Colonic mucosa (tissue), 4 donors: ENCODE measurements around the gene FAM193A. TPM values are rescaled to one million over a fixed set of nuclear protein-coding genes. Genes with fewer than 3 reads are reported as not detected.
"Not testable (repeated sequence)": the region's sequence is repeated elsewhere in the genome, so short reads cannot be mapped to it uniquely, and the experiment has no call there.

Experiments
- DNase-seq: peaks from one replicate; pipeline ENCODE4 v3.0.0-alpha.2; 2020
- H3K27ac ChIP-seq: fragments of 200-600 bp; one replicate; pipeline ENCODE4 v1.8.0; 2021
- H3K27me3 ChIP-seq: fragments of 200-600 bp; one replicate; pipeline ENCODE4 v1.8.0; 2021
- H3K36me3 ChIP-seq: fragments of 200-600 bp; one replicate; pipeline ENCODE4 v1.8.0; 2021
- H3K4me1 ChIP-seq: fragments of 200-600 bp; one replicate; pipeline ENCODE4 v1.8.0; 2021; ENCODE audit warnings: mild to moderate bottlenecking
- H3K4me3 ChIP-seq: fragments of 200-600 bp; one replicate; pipeline ENCODE4 v1.8.0; 2021
- H3K9ac ChIP-seq, 2 donors: one replicate each; pipeline ENCODE4 v1.7.0; 2013; ENCODE audit warnings: control low read depth in 2 of 2, low read depth in 2 of 2, low read length in 2 of 2
- H3K9me3 ChIP-seq: fragments of 200-600 bp; one replicate; pipeline ENCODE4 v1.8.0; 2021
- intact Hi-C: fragments of 100-400 bp; cut with DNase I; formaldehyde crosslinking; loops from one replicate; pipeline ENCODE4 v1.14.1; 2022
- total RNA-seq, 2 donors: library from RNA; stranded (reverse); fragmentation: NEBNext Ultra II Directional in 1 of 2; extraction: Animal tissue kit (Norgen Biotek cat#: 25700) in 1 of 2; gene quantifications; one replicate each; pipeline ENCODE4 v1.2.1, GENCODE V29; 2021
- TF ChIP-seq, protein P1 (sequence below): fragments of 200-600 bp; IDR thresholded peaks from one replicate; pipeline ENCODE4 v1.8.0; 2022; ENCODE audit warnings: antibody characterized with exemption, mild to moderate bottlenecking
- donor health status: healthy.
- donor health status: DM: no; HTN: no; CAD: no.
- donor health status: DM: no; HTN: no; CAD: no.

The FAM193A gene
- total RNA-seq, 2 donors from 2014 or later, result 18.0 to 25.8 TPM

DNA sequence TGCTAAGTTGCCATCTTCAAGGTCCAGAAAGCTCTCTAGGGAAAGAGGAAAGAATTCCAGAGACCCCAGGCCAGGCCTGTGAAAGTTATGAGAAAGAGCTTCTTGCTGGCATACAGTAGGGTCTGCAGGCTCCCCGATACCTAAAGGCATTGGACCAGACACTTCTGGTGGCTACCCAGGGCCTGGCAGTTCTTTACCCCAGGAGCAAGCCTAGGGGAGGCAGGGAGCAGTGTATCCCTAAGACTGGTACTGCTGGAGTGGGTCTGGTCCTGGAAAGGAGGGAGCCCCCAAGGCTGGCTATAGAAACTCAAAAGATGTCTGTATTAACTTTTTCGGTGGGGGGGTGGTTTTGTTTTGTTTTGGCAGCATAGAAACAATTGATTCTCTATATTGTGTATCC, 19.8 kb upstream of the FAM193A start:
- Histone ChIP-seq H3K9ac (no peak overlapping the region), H3K4me1 (no peaks in the 10 kb centered on the region), H3K27ac (no peak overlapping the region), H3K4me3 (no peak overlapping the region), H3K27me3 (no peaks in the 10 kb centered on the region), H3K36me3 (peaks cover 18% of the 10 kb centered on the region), H3K9me3 (no peaks in the 10 kb centered on the region)
- no peak for DNase-seq
- intact Hi-C loops, result no loop called here
- TF ChIP-seq, protein P1, sequence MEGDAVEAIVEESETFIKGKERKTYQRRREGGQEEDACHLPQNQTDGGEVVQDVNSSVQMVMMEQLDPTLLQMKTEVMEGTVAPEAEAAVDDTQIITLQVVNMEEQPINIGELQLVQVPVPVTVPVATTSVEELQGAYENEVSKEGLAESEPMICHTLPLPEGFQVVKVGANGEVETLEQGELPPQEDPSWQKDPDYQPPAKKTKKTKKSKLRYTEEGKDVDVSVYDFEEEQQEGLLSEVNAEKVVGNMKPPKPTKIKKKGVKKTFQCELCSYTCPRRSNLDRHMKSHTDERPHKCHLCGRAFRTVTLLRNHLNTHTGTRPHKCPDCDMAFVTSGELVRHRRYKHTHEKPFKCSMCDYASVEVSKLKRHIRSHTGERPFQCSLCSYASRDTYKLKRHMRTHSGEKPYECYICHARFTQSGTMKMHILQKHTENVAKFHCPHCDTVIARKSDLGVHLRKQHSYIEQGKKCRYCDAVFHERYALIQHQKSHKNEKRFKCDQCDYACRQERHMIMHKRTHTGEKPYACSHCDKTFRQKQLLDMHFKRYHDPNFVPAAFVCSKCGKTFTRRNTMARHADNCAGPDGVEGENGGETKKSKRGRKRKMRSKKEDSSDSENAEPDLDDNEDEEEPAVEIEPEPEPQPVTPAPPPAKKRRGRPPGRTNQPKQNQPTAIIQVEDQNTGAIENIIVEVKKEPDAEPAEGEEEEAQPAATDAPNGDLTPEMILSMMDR, result no peak

DNA sequence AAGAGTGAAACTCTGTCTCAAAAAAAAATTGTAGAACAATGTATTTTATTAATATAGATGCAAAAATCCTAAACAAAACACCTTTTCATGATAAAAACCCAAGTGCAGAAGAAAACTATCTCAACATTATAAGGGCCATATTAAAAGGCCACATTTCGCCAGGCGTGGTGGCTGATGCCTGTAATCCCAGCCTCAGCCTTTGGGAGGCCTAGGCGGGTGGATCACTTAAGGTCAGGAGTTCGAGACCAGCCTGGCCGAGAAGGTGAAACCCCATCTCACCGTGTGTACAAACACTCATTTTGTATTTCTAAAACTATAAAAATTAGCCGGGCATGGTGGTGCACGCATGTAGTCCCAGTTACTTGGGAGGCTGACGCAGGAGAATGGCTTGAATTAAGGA, 9.9 kb upstream of the FAM193A start:
- no peak overlapping the region for H3K4me3 ChIP-seq
- H3K27me3 ChIP-seq, result no peaks in the 10 kb centered on the region
- intact Hi-C loops, result no loop called here
- no peaks in the 10 kb centered on the region for H3K36me3 ChIP-seq
- DNase-seq, result no peak
- H3K27ac ChIP-seq, result no peak overlapping the region
- no peaks in the 10 kb centered on the region for H3K9me3 ChIP-seq
- TF ChIP-seq, protein P1, result no peak
- H3K4me1 ChIP-seq, result no peaks in the 10 kb centered on the region
- no peak overlapping the region for H3K9ac ChIP-seq

DNA sequence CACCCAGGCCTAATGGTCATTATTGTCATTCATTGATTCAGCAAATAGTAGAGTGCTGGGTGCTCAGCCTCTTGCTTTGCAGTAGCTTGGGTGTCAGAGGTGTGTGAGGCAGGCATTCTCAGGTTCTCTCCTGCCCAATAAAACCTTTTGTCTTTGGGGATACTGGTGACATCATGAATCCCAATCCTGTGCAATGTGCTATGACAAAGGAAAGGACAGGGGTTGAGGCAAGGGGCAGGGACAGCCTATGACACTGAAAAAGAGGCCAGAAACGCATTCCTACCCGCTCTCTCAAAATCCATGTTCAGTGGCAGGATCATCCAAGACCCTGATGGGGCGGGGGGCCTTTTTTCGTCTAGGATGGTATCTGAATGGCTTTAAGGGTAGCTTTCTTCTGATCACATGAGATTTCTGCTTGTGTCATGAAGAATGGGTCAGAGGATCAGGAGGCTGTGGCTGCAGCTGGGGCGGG, 1.5 kb upstream of the FAM193A start:
- Histone ChIP-seq H3K4me1 (peaks cover 7% of the 10 kb centered on the region), H3K27me3 (no peaks in the 10 kb centered on the region), H3K36me3 (no peaks in the 10 kb centered on the region), H3K4me3 (peak overlapping the region; percentile 46), H3K9me3 (no peaks in the 10 kb centered on the region), H3K27ac (peak overlapping the region; percentile 75), H3K9ac (peak overlapping the region; percentile 94 to 95)
- DNase-seq, result no peak
- TF ChIP-seq, protein P1, result no peak
- intact Hi-C loops, result no loop called here

DNA sequence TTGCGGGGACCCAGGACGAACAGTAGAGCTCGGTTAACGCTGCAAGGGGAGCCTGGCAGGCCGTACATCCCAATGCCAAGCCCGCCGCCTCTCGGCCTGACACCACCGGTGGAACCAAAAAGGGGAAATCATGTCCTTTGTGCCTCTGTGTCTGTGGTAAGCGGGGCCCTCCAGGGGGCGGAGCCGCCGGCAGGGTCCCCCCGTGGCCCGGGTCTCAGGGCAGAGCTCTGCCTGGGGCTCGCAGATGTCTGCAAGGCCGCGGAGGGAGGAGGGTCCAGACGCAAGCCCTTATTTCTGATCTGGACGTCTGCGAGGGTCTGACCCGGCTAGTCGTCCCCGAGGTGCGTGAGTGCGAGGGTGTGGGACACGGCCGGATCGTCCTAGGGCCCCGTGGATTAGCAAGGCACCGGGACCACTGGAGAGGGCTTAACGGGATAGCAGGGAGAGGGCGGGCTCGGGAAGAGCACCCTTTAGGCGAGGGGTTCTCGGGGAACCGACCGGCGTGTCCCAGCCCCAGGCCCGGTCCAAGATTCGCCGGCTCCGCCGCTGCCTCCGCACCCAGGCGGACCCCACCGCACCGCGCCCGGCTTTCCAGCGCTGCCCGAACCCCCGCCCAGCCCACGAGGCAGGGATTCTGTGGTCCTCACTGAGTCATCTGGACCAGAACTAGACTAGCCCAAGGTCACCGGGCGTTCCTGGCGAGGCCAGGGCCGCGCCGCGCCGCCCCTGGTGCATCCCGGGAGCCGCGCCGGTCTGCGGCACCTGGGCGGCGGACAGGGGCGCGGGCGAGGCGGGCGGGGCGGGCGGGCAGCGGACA, 863 bp upstream of the FAM193A start:
- DNase-seq, result peak; percentile 45
- TF ChIP-seq, protein P1, result no peak
- intact Hi-C loops, result no loop called here
- H3K27ac ChIP-seq, result peak overlapping the region; percentile 75
- H3K27me3 ChIP-seq, result no peaks in the 10 kb centered on the region
- peak overlapping the region; percentile 94 to 95 for H3K9ac ChIP-seq
- H3K36me3 ChIP-seq, result no peaks in the 10 kb centered on the region
- H3K4me3 ChIP-seq, result peak overlapping the region; percentile 46
- H3K4me1 ChIP-seq, result peaks cover 7% of the 10 kb centered on the region
- no peaks in the 10 kb centered on the region for H3K9me3 ChIP-seq

DNA sequence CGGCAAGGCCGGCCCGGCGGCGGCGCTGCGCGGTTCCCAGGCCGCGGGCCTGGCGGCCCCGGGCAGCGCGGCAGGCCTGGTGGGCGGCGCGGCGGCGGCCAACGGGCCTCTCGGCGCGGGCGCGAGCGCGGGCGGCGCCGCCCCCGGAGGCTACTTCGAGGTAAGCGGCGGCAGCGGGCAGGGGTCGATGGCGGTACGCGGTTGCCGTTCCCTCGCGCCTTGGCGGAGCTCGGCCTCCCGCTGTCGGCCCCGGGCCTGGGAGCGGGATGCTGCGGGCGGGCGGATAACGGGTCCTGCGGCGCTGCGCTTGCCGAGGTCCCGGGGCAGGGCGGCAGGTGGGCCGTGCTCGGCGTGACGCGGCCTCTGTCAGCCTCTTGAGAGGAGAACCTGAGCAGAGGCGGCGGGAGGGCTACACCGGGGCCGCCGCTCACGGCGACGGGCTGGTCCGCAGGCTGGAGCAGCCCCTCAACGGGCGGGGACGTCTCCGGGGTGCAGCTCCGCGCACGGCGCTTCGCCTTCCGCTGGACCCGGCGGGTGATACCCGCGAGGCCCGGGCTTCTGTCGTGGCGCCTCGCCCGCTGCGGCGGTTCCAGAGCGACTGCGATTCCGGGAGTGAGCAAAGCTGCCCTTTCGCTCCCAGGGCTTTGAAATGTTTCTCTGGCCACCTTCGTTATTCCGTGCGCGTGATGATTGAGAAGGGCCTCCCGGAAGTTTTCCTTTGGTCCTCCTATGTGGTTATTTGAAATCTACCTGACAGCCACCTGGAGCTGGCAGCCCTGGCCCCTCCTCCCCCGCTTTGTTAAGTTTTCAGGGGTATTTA, 774 bp downstream of the FAM193A start:
- intact Hi-C loops, result no loop called here
- H3K27me3 ChIP-seq, result no peaks in the 10 kb centered on the region
- no peaks in the 10 kb centered on the region for H3K9me3 ChIP-seq
- peak overlapping the region; percentile 95 for H3K27ac ChIP-seq
- TF ChIP-seq, protein P1, result no peak
- H3K9ac ChIP-seq, result peak overlapping the region; percentile 79 to 81
- DNase-seq, result peak; percentile 58
- no peaks in the 10 kb centered on the region for H3K36me3 ChIP-seq
- H3K4me3 ChIP-seq, result peak overlapping the region; percentile 94
- peaks cover 7% of the 10 kb centered on the region for H3K4me1 ChIP-seq

DNA sequence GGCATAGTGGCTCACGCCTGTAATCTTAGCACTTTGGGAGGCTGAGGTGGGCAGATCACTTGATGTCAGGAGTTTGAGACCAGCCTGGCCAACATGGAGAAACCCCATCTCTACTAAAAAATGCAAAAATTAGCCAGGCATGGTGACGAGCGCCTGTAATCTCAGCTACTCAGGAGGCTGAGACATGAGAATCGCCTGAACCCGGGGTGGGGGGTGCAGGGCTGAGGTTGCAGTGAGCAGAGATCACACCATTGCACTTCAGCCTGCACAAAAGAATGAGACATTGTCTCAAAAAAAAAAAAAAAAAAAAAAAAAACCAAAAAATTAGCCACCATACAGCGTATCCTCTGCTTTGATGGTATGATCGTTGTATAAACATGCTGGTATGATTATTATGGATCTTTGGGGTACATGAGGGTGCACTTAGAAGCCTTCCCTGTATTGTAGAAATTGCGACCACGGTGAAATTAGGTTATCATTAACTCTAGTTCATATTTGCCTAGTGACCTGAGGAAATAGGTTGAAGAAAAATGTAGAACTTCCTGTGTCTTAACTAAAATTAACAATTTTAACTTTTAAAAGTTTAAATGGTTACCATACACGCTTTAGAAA, 7.2 kb downstream of the FAM193A start:
- H3K4me1 ChIP-seq, DNase-seq, H3K9me3 ChIP-seq, H3K36me3 ChIP-seq, H3K9ac ChIP-seq, H3K27me3 ChIP-seq, intact Hi-C loops, H3K27ac ChIP-seq, H3K4me3 ChIP-seq: not testable (repeated sequence)
